VCaP (cell line): ENCODE results near the gene HOXC4.
"Not testable (repeated sequence)": the region's sequence is repeated elsewhere in the genome, so short reads cannot be mapped to it uniquely, and the experiment has no call there.

ENCODE experiments used
- H3K27ac ChIP-seq: fragments of 450-650 bp; 2 replicates; pipeline ENCODE4 v1.5.1; 2017
- CTCF ChIP-seq: fragments of 450-650 bp; conservative IDR thresholded peaks from 2 replicates; pipeline ENCODE4 v1.5.1; 2017; ENCODE audit warnings: mild to moderate bottlenecking, moderate library complexity

Gene HOXC4

GRCh38 chr12:54075409-54075808 is 21.8 kb downstream of the HOXC4 start:
- no peak overlapping the region for H3K27ac ChIP-seq
- TF ChIP-seq CTCF, result no peak

- TF ChIP-seq CTCF, result no peak
- no peak overlapping the region for H3K27ac ChIP-seq
Measured at GRCh38 chr12:54075974-54076373, 22.3 kb downstream of the HOXC4 start.

- H3K27ac ChIP-seq, result not testable (repeated sequence)
Measured at GRCh38 chr12:54077843-54078242, 24.2 kb downstream of the HOXC4 start.

GRCh38 chr12:54079115-54079514 is 25.5 kb downstream of the HOXC4 start:
- not testable (repeated sequence) for H3K27ac ChIP-seq

- H3K27ac ChIP-seq, result not testable (repeated sequence)
Measured at GRCh38 chr12:54080008-54080924, 26.6 kb downstream of the HOXC4 start.

- not testable (repeated sequence) for H3K27ac ChIP-seq
Measured at GRCh38 chr12:54081053-54081514, 27.4 kb downstream of the HOXC4 start.

- H3K27ac ChIP-seq, result not testable (repeated sequence)
Measured at GRCh38 chr12:54081581-54082396, 28.2 kb downstream of the HOXC4 start.

- no peak for TF ChIP-seq CTCF
- H3K27ac ChIP-seq, result no peak overlapping the region
Measured at GRCh38 chr12:54082397-54082892, 28.8 kb downstream of the HOXC4 start.

GRCh38 chr12:54088011-54088410 is 34.4 kb downstream of the HOXC4 start:
- not testable (repeated sequence) for H3K27ac ChIP-seq

GRCh38 chr12:54089465-54089864 is 35.8 kb downstream of the HOXC4 start:
- not testable (repeated sequence) for H3K27ac ChIP-seq

- not testable (repeated sequence) for H3K27ac ChIP-seq
Measured at GRCh38 chr12:54090312-54090711, 36.7 kb downstream of the HOXC4 start.

GRCh38 chr12:54092943-54093342 is 39.3 kb downstream of the HOXC4 start:
- not testable (repeated sequence) for H3K27ac ChIP-seq

- not testable (repeated sequence) for H3K27ac ChIP-seq
Measured at GRCh38 chr12:54095928-54096327, 42.3 kb downstream of the HOXC4 start.

- not testable (repeated sequence) for H3K27ac ChIP-seq
Measured at GRCh38 chr12:54098644-54099043, 45.0 kb downstream of the HOXC4 start.

GRCh38 chr12:54100588-54100987 is 47.0 kb downstream of the HOXC4 start:
- H3K27ac ChIP-seq, result not testable (repeated sequence)

GRCh38 chr12:54102223-54102622 is 48.6 kb downstream of the HOXC4 start:
- not testable (repeated sequence) for H3K27ac ChIP-seq

GRCh38 chr12:54103827-54104226 is 50.2 kb downstream of the HOXC4 start:
- not testable (repeated sequence) for H3K27ac ChIP-seq
